ENCODE measurements around the gene ATP6AP1.

ATP6AP1 gene

DNA sequence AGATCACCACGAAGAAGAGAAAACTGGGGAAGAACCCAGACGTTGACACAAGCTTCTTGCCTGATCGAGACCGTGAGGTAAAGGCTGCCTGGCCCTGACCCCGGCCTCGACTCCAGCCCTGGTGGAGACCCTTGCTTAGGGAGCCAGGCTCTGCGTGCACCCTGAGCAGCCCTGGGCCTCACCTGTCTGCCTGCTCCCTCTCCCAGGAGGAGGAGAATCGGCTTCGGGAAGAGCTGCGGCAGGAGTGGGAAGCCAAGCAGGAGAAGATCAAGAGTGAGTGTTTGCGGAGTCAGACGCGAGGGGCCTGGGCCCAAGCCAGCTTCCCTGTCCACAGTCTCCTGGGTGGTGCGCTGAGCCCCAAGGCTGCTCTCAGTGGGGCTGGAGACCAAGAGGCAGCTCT lies 20.0 kb downstream of the ATP6AP1 start:
- DNase-seq (ENCODE audit: low read depth in 2 of 2), result no peak

DNA sequence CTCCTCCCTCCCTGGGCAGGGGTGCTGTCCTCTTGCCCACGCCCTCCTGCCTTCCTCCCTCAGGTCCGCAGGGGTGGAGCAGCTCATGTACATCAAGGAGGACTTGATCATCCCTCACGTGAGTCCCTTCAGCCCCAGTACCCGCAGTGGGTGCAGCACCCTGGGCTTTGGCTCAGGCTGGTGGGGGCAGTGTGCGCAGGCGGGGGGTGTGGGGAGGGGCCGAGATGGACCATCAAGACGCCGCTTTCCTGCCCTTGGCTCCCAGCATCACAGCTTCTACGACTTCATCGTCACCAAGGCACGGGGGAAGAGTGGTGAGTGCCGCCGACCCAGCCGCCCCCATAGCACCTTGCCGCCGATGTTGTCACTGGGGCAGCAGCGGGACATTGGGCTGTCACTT lies 21.1 kb downstream of the ATP6AP1 start:
- DNase-seq (ENCODE audit: low read depth in 2 of 2), result no peak

GRCh38 chrX:154450312-154450711 lies 21.8 kb downstream of the ATP6AP1 start:
- DNase-seq (ENCODE audit: low read depth in 2 of 2), result no peak

- DNase-seq (ENCODE audit: low read depth in 2 of 2), result no peak
Observed at GRCh38 chrX:154452823-154453222, 24.3 kb downstream of the ATP6AP1 start.

DNA sequence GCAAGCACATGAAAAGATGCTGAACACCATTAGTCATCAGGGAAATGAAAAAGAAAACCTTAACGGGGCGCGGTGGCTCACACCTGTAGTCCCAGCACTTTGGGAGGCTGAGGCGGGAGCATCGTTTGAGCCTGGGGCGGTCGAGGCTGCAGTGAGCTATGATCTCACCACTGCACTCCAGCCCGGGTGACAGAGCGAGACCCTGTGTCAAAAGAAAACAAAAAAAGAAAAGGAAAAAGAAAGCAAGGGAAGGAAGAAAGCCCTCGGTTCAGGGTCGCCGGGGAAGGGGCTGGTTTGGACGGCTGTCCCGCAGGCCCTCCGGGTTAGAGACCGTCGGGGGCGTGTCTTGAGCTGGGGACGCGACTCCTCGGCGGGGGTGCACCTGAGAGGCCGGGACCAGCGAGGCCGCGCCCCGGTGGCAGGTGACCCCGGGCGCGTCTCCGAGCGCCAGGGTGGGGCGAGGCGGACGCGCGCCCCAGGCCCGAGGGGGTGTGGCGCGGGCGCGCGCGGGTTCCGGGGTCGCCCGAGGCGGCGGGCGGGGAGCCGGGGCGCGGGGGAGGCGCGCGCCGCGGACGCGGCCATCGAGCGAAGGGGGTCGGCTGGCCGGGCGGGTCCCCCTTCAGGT lies 29.1 kb downstream of the ATP6AP1 start:
- peak in 1 of 2 donors; percentile 42 for DNase-seq (ENCODE audit: low read depth in 2 of 2)

DNA sequence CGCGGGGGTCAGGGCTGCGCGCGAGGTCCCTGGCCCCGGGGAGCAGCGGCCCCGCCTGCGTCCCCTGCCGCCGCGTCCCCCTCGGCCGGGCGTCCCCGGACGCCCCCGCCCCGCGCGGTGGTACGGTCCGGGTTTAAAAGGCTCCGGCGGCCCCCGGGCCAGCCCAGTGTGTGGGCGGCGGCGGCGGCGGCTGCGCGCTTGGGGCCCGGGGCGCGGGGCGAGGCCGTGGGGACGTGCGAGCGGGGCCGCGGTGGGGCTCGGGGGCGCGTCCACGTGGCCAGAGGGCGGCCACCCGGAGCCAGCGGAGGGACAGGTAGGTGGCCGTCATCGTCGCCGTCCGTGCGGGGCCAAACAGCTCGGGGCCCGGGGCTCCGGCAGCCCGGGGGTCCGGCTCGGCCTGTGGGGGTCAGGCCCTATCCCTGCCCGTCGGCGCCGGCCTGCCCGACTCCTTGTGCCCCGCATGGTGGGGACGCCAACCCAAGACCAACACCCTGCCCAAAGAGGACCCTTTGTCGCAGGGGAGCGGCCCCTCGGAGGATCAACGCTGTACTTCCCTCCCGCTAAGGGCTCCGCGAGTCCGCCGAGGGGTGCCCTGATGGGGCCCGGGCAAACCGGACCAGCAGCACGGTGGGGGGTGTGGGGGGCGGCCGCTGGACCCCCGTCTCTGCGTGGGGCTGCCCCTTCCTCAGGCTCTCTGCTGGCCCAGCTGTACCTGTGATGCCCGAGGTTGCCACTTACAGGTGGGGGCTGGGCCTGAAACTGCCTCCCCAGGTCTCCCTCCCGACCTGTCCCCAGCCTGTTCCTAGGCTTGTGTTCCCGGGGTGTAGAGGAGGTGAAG lies 29.9 kb downstream of the ATP6AP1 start, which contains the start of gene PLXNA3:
TSS of gene PLXNA3 (plus strand) at position 166 of the 838 bp plus-strand sequence. CDS start 1,903 bp downstream, outside the sequence.
- peak; percentile 37 to 39 for DNase-seq (ENCODE audit: low read depth in 2 of 2)

GRCh38 chrX:154458954-154459778 lies 30.7 kb downstream of the ATP6AP1 start:
- DNase-seq (ENCODE audit: low read depth in 2 of 2), result no peak

DNA sequence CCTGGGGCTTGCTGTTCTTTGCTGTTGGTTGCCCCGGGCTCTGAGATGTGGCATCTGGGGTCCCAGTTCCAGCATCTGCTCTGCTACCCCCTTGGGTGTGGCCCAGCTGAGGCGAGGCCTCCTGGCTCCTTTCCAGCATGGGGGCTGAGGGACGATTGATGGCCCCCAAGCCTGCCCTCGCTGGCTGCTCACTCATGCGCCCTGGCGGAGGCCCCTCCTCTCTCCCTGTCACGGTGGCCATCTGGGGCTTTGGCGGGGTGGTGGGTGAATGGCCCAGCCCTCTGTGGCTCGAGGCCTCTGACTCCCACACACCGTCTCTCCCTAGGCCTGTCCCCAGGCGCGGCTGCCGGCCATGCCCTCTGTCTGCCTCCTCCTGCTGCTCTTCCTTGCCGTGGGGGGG lies 31.4 kb downstream of the ATP6AP1 start:
- no peak for DNase-seq (ENCODE audit: low read depth in 2 of 2)

GRCh38 chrX:154460326-154460725 lies 31.8 kb downstream of the ATP6AP1 start:
- no peak for DNase-seq (ENCODE audit: low read depth in 2 of 2)

GRCh38 chrX:154462396-154462795 lies 33.9 kb downstream of the ATP6AP1 start:
- no peak for DNase-seq (ENCODE audit: low read depth in 2 of 2)

DNA sequence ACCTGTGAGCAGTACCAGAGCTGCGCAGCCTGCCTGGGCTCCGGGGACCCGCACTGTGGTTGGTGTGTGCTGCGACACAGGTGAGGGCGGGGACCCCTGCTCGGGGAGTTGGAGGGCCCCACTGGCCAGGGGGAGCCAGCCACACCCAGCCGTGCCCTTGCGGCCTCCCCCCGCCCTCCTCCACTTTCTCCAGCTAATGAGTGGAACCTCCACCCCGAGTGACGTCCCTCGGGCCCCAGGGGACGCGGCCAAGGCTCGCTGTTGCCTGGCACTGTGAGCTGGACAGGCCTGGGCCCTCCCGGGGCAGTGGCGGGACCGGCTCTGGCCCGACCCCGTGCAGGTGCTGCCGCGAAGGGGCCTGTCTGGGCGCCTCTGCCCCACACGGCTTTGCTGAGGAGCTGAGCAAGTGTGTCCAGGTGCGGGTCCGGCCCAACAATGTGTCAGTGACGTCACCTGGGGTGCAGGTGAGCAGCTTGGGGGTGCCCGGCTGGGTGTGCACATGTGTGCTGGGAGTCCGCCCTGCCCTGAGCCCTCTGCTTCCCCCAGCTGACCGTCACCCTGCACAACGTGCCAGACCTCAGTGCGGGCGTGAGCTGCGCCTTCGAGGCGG lies 35.2 kb downstream of the ATP6AP1 start:
- no peak for DNase-seq (ENCODE audit: low read depth in 2 of 2)

DNA sequence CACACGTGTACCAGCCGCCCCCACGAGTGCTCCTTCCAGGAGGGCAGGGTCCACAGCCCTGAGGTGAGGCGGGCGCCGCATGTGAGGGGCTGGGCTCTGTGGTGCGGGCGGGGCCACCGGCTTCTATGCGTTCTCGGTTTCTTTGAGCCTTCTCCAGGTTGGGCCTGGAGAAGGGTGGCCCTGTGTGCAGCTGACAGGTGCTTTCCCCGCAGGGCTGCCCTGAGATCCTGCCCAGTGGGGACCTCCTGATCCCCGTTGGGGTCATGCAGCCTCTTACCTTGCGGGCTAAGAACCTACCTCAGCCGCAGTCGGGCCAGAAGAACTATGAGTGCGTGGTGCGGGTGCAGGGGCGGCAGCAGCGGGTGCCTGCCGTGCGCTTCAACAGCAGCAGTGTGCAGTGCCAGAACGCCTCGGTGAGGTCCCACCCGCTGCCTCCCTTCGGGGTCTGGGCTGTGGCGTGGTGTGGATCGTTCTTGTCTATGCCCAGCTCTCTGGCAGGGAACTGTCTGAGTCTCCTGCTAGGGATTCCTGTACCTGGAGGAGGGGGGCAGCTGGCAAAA lies 36.4 kb downstream of the ATP6AP1 start:
- no peak for DNase-seq (ENCODE audit: low read depth in 2 of 2)

GRCh38 chrX:154465601-154466000 lies 37.1 kb downstream of the ATP6AP1 start:
- DNase-seq (ENCODE audit: low read depth in 2 of 2), result no peak

- DNase-seq (ENCODE audit: low read depth in 2 of 2), result no peak
Observed at GRCh38 chrX:154466036-154466435, 37.6 kb downstream of the ATP6AP1 start.

DNA sequence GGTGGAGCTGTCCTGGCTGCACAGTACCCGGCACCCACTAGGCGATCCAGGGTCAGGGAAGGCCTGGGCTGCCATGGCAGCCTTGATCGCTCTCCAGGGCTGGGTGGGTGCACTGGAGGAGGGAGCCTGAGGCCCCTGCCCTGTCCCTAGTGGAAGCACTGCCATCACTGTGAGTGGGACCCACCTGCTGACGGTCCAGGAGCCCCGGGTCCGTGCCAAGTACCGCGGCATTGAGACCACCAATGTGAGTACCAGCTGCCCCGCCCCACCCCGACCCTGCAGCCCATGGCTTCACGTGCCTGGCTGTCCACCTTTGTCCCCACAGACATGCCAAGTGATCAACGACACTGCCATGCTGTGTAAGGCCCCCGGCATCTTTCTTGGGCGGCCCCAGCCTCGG lies 38.4 kb downstream of the ATP6AP1 start:
- no peak for DNase-seq (ENCODE audit: low read depth in 2 of 2)

DNA sequence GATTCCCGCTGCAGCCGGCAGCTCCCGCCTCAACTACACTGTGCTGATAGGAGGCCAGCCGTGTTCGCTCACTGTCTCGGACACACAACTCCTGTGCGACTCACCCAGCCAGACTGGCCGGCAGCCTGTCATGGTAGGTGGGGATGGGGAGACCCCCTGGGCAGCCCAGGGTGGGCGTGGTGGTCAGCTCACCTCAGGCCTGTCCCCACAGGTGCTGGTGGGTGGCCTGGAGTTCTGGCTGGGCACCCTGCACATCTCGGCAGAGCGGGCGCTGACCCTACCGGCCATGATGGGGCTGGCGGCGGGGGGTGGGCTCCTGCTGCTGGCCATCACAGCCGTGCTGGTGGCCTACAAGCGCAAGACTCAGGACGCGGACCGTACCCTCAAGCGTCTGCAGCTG lies 39.1 kb downstream of the ATP6AP1 start:
- no peak for DNase-seq (ENCODE audit: low read depth in 2 of 2)

DNA sequence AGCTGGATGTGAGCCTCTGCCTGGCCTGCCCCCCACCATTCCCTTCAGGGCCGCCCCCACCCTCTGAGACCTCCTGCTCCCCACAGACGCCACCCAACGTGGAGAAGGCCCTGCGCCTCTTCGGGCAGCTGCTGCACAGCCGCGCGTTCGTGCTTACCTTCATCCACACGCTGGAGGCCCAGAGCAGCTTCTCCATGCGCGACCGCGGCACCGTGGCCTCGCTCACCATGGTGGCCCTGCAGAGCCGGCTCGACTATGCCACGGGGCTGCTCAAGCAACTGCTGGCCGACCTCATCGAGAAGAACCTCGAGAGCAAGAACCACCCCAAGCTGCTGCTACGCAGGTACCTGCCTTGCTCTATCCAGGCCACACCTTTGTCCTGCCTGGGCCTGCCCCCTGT lies 39.7 kb downstream of the ATP6AP1 start:
- DNase-seq (ENCODE audit: low read depth in 2 of 2), result no peak

GRCh38 chrX:154469114-154469513 lies 40.6 kb downstream of the ATP6AP1 start:
- DNase-seq (ENCODE audit: low read depth in 2 of 2), result no peak

DNA sequence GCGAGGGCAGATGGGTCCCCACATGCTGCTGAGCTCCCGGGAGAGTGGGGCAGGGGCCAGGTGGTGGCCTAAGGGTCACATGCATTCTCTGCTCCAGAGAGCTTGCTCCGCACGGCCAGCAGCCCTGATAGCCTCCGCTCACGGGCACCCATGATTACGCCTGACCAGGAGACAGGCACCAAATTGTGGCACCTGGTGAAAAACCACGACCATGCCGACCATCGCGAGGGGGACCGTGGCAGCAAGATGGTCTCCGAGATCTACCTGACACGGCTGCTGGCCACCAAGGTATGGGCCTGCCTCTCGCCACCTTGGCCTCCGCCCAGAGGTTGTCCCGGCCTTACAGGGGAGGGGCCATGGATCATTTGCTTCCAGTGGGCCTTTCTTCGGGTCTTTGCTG lies 41.4 kb downstream of the ATP6AP1 start:
- DNase-seq (ENCODE audit: low read depth in 2 of 2), result no peak

DNA sequence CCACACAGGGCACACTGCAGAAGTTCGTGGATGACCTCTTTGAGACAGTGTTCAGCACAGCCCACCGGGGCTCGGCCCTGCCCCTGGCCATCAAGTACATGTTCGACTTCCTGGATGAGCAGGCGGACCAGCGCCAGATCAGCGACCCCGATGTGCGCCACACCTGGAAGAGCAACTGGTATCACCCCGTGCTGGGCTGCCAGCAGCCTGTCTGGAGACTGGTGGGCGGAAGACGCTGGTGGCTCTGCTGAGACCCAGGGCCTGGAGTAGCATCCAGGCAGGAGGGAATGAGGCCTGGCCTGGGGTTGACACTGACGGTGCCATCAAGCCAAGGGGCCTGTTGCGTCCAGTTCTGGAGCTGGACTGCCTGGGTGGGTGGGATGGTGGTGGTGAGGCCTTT lies 42.0 kb downstream of the ATP6AP1 start:
- DNase-seq (ENCODE audit: low read depth in 2 of 2), result no peak

- no peak for DNase-seq (ENCODE audit: low read depth in 2 of 2)
Observed at GRCh38 chrX:154470914-154471568, 42.6 kb downstream of the ATP6AP1 start.
